HG02840 (cell line): ENCODE results near the gene PHF21A.

ENCODE experiments used
- ATAC-seq: cut with Tn5 transposase; IDR thresholded peaks from one replicate; pipeline ENCODE4 v1.9.1; 2021; ENCODE audit warnings: mild to moderate bottlenecking, moderate library complexity, moderate number of reproducible peaks; ENCODE audit not compliant: unreplicated experiment, low FRiP score

PHF21A gene

DNA sequence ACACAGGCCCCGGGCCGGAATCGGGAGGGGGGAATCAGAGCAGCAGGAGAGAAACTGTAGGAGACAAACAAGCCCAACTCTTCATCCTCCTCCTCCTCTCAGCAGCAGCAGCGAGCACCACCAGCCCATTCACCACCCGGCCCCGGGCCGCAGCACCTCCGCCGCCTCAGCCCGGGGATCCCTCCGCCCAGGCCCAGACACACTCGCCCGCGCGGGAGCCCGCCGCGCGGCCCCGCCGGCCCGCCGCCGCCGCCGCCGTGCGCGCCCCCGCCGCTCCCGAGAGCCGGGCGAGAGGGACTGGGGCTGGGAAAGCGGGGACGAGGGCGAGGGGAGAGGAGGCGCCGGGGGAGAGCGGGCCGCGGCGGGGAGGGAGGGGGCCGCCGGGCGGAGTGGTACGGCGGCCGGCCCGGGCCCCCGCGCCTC is at the start of gene PHF21A:
PHF21A (minus strand) TSS at position 154 of the 423 bp plus-strand sequence. CDS start 37,235 bp downstream, outside the sequence.
- ATAC-seq = peak; percentile 44

DNA sequence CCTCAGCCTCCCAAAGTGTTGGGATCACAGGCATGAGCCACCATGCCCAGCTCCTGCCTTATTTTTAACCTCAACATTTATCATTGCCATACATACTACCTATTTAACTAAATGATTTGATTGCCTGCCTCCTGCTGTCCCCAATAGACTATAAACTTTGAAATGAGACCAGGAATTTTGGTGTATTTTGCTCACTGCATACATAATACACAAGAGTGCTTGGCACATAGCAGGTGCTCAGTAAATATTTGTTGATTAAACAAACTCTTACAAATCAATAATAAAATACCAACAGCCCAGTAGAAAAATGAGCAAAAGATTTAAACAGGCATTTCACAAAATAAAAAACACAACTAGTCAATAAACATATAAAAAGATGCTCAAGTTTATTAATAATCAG is 49.5 kb upstream of the PHF21A start:
- ATAC-seq = no peak

DNA sequence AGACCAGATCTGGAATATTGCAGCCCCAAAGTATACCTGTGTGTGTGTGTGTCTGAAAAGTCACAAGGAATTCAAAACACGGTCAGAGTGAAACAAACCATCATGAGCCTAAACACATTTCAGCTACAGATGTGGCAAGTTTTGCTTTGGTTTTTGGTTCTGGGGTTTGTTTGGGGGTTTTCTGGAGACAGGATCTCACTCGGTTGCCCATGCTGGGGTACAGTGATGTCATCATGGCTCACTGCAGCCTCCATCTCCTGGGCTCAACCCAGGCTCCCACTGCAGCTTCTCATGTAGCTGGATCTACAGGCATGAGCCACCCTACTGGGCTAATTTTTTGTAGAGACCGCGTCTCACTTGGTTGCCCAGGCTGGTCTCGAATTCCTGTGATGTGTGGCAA is 41.4 kb upstream of the PHF21A start:
- no peak for ATAC-seq

DNA sequence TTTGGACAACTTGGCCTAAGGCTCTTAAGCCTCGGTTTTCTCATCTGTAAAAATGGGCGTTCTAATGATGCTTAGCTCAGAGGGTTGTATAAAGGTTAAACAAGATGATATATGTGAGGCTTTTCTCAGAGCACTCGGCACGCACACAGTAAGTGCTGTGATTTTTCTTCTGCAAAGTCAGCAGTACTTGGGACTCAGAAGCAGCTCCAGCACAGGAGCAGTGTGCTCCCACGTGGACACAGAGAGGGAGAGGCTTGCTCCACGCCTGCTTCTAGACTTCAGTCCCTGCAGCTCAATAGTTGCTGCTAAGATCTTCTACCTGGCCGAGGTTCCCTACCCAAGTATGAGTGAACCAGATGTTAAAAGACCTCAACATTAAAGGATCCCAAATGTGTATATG is 39.9 kb upstream of the PHF21A start:
- ATAC-seq = no peak

DNA sequence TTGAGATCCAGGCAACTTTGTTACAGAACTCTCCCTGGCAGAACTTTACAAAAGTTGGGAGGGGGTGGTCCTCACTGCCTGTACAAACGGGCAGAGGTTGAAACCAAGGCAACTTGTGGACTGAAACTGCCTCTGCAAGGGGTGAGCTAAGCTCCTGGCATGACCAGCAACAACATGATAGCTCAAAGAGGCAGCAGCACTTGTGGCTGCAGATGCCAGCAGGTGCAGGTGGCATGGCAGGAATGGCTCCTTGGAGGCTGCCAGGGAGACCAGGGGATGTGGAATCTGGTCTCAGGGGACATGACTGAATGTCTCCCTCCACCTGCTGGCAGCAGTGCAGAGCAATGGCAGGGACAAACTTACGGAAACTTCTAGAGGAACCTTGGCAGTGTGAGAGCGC is 38.8 kb upstream of the PHF21A start:
- ATAC-seq = no peak

DNA sequence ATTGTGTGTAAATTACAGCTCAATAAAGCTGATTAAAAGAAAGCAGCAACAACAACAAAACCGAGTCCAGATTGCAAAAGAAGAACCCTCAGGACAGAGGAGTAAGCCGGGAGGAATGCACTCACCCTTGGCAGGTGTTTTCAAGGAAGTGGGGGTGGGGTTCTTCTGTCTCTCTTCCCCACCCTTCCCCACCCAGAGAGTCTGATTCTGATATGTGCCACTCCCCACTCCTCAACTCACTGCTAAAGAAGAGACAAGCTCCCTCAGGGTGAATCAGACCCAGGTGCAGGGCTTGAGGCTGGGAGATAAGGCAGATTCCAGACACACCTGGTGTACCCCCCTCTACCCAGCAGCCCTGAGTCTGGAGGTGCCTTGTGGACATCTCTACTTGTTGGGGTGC is 38.4 kb upstream of the PHF21A start:
- no peak for ATAC-seq

DNA sequence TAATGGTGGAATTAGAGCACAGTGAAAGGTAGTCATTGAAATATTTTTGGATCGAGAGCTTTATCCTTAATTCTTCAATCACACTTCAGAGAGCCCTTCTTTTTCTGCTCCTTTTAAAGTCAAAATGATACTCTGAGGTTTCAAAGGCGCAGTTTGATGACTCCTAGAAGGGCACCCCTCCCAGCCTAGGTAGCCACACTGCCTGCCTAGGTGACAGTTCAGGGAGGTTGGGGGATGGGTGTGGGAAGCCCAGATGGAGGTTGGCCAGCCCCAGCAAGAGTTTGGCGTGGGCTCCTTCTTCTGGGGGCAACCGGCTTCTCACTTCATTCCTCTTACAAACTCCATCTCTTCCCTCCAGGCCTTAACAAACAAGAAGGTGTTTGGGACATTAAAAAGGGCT is 28.6 kb upstream of the PHF21A start:
- ATAC-seq = no peak

DNA sequence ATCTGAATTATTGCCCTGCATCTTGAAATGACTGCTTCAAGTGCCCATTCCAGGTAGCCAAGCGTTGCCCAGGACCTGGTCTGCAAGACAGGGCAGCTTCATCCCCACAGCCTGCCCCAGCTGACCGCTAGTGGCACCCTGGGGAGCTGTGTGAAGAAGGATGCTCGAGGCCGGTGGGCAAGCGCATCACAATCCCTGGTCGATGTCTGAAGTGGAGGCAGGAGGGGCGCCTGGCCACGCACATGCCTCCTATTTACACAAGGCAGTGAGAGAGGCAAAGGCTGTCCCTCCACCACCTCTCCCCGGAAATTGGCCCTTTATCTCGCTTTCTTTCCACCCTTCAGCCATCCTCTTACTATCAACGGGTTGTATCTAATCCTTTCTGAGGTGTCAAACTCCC is 28.1 kb upstream of the PHF21A start:
- ATAC-seq = no peak

DNA sequence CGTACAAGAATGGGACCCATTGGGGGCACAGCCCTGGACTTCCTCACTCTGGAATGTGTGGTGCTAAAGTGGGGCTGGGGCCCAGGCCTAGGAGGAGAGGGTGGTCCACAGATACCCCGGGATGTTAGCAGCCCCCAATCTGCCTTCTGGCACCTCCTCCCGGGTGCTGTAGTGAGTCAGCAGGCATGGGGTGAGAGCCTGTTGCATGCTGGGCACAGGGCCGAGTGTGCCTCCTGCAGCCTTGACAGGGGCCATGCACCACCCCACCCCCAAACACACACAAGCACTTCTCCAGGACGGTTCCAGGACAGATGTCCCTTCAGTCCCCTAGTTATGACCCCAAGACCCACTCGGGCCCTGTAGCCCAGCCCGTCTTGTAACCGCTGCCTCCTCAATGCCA is 23.5 kb upstream of the PHF21A start:
- ATAC-seq = no peak

DNA sequence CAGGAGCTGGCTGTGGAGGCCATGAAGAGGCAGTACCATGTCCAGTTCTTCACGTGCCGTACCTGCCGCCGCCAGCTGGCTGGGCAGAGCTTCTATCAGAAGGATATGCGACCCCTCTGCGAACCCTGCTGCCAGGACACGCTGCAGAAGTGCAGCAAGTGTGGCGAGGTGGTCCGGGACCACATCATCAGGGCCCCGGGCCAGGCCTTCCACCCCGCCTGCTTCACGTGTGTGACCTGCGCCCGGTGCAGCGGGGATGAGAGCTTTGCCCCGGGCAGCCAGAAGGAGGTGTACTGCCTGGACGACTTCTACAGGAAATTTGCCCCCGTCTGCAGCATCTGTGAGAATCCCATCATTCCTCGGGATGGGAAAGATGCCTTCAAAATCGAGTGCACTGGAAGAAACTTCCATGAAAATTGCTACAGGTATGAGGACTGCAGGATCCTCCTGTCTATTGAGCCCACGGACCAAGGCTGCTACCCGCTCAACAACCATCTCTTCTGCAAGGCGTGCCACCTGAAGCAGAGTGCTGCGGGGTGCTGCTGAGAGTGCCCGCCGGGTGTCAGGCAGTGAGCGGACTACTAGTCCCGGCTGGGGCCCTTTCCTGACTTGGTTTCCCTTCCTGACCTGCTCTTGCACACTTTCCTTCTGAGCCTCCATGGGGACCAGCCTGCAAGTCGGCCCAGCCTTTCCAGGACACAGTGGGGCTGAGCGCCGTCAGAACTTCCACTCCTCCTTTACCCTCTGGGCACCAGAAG is 22.0 kb upstream of the PHF21A start:
- ATAC-seq = no peak

DNA sequence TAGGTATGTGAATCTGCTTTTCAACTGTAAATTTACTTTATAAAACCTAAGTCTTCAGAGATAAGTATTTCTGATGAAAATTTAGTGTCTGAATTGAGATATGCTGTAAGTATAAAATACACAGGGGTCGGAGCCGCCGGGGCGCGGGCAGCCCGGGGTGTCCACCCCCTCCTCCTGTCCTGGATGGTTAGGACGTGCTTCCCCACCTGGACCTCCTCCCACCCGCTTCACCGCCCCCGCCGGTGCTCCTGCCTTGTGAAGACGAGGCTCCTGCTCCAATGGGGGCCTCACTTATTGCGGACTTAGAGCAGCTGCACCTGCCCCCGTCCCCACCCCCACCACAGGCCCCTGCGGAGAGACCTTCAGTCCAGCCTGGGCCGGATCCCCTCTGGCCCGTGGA is 21.3 kb upstream of the PHF21A start:
- ATAC-seq = no peak

DNA sequence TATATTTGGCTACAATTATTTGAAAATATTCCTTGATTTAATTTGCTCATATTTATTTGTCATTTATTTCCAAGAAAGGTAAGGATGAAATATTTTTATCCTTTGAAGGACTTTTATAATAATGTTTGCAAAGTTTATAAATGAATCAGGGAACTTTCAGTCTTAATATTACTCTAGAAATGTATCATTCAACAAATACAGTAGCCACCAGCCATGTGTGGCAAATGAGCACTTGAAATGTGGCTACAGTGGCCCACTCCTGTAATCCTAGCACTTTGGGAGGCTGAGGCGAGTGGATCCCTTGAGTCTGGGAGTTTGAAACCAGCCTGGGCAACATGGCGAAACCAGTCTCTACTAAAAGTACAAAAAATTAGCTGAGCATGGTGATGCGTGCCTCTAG is 20.3 kb upstream of the PHF21A start:
- no peak for ATAC-seq

DNA sequence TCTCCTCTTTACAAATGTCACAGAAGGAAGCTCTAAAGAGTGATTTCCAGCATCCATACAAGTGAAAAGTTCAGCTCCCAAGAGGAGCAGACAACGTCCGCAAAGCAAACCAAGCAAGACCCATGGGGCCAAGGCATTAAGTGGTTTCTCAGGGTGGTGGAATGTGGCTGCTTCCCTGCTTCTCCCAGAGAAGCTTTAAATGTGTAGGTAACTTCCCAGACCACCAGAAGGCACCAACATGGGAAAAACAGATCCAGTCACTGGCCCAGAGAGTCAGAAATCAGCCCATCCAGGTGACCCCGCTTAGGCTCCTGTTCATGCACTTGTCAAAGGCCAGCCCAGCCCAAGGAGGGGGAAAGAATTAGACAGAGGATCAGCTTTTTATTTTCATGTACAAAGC is 13.3 kb upstream of the PHF21A start:
- ATAC-seq = no peak

DNA sequence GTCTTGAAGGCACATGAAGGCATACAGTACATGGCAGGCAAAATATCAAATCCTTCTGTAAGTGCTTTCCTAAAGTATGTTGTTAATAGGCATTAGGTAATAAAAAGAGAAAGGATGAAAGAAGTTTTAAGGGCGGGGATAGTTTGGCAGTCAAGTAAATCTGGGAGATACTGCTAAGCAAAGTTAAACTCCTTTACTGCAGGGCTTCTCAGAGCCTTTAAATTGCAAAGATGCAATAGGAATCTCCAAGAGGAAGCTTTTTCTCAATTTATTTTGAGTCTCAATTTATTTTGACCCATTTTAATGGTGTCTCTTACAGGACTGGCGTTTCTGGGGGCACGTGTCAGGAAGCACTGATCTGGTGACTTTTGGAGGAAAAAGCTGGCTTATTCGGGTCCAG is 12.8 kb upstream of the PHF21A start:
- no peak for ATAC-seq

DNA sequence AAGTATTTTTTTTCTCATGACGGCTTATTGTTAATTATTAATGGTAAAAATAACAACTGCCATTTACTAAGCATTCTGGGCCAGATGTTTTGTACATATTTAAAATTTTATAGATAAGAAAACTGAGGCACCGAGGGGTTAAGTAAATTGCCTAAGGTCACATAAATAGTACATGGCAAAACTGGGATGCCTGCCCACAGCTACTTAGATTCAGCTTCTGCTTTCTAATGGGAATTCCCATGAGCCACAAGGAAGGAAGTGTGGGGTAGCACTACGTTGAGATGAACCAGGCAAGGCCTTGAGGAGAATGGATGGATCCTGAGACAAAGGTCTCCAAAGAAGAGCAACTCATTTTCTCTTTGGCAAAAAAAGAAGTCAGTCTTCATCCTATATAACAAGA is 11.9 kb upstream of the PHF21A start:
- no peak for ATAC-seq

DNA sequence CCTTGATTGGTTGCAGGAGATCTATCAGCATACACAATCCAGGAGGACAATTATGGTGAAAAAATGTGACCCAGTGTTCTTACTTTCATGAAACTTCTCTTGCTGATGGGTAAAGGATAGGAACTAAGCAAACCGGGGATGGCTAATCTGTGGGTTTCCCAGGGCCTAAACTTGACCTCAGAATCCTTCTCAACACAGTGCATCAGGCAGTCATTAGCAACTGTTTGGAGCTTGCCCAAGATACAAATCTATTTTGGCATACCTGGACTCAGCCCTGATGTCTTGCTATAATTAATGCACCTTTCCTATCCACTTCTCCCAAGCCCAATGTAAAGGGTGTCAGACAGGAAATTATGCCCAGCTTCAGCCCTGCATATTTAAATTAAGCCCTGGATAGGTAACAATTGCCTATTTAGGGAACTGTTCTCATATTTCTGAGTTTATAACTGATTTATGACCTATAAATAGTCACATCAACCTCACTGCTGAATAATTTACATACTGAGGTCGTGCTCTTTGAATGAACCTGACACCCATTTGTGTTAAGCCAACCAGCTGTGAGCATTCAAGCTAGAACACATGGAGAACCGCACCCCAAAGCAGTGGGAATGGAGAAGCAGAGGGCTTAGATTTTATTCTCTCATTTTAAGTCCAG is 9.2 kb upstream of the PHF21A start:
- no peak for ATAC-seq

DNA sequence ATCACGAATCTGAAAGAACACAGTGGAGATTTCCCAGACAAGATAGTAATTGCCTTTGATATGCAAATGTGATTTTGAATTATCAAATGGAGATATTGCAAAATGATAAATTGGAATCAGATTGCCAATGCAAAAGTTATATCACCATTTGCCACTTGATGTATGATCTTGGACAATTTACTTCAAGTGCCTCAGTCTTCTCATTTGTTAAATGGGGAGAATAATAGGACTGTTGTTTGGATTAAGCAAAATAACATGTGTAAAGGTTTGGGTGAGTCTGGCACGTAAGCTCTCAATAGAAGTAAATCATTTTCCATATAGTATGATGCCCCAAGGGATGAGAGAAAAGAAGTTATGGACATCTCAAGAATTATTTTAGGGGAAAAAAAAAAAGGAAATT is 7.9 kb upstream of the PHF21A start:
- ATAC-seq = no peak

DNA sequence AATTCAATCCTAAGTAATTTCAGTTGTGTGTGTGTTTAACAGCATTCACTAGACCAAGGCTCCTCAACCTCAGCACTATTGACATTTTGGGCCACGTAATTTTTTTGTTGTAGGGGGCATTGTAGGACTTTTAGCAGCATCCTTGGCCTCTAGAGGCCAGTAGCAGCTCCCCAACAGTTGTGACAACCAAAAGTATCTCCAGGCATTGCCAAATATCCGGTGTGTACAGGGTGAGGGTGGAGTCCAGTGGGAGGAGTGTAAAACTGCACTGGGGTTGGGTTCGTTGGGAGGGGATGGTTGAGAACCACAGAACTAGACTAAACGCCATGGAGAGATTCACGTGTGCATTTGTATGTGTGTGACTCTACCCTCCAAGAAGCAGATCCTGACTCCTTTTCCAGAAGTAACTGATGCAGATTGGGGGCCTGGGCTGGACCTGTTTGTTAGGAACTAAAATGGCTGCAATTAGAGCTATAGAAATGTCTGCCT is 5.9 kb upstream of the PHF21A start:
- no peak for ATAC-seq

DNA sequence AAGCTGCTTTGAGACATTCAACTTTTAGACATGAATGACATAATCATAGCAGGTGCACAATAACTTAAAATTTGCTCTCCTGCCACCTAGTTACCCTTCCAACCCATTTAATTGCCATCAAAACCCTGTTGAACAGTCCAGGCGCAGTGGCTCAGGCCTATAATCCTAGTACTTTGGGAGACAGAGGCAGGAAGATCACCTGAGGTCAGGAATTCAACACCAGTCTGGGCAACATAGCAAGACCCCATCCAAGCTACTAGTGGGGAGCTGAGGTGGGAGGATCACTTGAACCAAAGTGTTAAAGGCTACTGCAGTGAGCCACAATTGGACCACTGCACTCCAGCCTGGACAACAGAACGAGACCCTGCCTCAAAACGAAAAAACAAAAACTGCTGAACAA is 4.0 kb upstream of the PHF21A start:
- ATAC-seq = no peak

DNA sequence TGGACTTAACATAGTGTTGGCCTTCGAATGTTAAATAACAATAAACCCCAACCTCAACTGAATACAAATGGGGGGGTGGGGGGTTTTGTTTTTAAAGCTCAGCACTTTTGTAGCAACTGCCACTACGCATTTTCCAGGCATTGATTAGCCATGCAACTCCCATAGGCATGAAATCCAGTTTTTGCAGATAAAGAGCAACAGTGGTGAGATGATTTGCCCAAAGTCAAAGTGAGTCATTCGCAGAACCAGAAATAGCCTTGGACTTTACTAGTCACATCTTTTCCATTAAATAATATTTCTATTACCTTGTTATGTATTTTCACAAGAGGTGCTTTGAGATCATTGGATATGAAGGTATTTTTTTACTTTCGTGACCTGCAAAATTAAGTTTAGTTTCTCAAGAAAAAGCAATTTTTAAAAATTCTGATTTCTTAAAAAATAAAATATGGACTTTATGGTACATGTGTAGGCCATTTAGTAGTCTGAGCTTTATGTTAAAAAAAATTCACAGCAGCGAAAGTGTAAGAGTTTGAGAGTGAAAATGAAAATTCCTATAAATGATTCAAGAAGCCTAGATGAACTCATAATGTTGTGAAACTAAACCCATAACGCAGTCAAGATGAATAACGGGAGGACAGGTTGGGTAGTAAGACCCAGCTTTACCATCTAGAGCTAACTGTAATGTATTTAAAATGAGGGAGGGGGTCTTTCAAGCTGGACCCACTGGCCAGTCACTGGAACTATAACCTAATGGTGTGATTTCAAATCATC is 1.9 kb upstream of the PHF21A start:
- ATAC-seq = no peak

DNA sequence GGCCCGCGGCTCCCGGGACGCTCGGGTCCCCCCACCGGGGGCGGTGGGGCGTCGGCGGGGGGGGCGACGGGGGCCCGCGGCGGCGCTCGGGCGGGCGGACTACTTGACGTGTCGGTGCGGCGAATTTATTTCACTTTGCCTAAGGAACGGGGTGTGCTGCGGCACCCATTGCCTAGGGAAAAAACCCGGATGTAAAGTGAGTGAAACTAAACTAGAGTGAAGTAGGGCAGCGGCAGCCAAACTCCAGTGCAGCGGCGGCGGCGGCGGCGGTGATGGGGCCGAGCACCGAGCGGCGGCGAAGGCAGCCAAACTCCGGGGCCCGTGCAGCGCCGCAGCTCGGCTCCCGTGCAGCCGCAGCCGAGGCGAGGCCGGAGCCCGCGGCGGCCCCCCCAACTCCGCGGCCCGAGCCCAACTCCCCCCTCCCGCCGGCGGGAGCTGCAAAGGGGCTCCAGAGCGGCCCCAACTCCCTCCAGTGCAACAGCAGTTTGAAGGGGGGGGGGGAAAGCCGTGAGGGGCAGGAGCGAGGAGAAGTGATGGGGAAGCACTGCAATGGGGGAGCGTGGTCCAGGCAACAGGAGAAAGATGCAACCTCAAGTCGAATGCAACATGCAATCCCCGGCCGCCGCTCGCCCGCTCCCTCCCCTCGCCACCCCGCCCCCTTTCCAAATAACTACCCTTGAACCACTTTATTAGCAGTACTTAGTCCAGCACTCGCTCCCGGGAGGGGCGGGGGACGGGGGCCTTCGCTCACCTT is 647 bp upstream of the PHF21A start:
- peak; percentile 44 for ATAC-seq
